Karpas-422 (cell line): Measurements from ENCODE around the gene ABI3BP. TPM values are rescaled to one million over a fixed set of nuclear protein-coding genes. Genes with fewer than 3 reads are reported as not detected.

Experiments used
- DNase-seq: peaks from one replicate; pipeline ENCODE4 v3.0.0-alpha.2; 2015
- H2AFZ ChIP-seq: fragments of 200-600 bp; sonication (generic); 2 replicates; pipeline ENCODE4 v1.6.1; 2014; ENCODE audit warnings: antibody characterized with exemption, low read length, mixed read lengths
- H3K27ac ChIP-seq: fragments of 200-600 bp; sonication (generic); 2 replicates; pipeline ENCODE4 v1.5.1; 2014; ENCODE audit warnings: mild to moderate bottlenecking, low read length, moderate library complexity
- H3K27me3 ChIP-seq: fragments of 200-600 bp; sonication (generic); 2 replicates; pipeline ENCODE4 v1.6.1; 2014; ENCODE audit warnings: low read length, mixed read lengths
- H3K36me3 ChIP-seq: fragments of 200-600 bp; sonication (generic); 2 replicates; pipeline ENCODE4 v1.6.1; 2014; ENCODE audit warnings: low read length, mixed read lengths; ENCODE audit not compliant: insufficient read depth
- H3K4me1 ChIP-seq: fragments of 200-600 bp; sonication (generic); 2 replicates; pipeline ENCODE4 v1.6.1; 2014; ENCODE audit warnings: mild to moderate bottlenecking, low read length, mixed read lengths
- H3K4me2 ChIP-seq: fragments of 200-600 bp; sonication (generic); 2 replicates; pipeline ENCODE4 v1.6.1; 2014; ENCODE audit warnings: low read length, low read depth, mild to moderate bottlenecking; ENCODE audit not compliant: poor library complexity, severe bottlenecking
- H3K4me3 ChIP-seq: fragments of 200-600 bp; sonication (generic); 2 replicates; pipeline ENCODE4 v1.5.1; 2014; ENCODE audit warnings: mild to moderate bottlenecking, antibody characterized with exemption, low read length, mixed read lengths
- H3K79me2 ChIP-seq: fragments of 200-600 bp; sonication (generic); 2 replicates; pipeline ENCODE4 v1.6.1; 2014; ENCODE audit warnings: mild to moderate bottlenecking, low read length, mixed read lengths
- H3K9ac ChIP-seq: fragments of 200-600 bp; sonication (generic); 2 replicates; pipeline ENCODE4 v1.6.0; 2014; ENCODE audit warnings: low read length
- H3K9me2 ChIP-seq: fragments of 200-600 bp; sonication (generic), shearing (Covaris generic); replicated peaks from 2 replicates; pipeline ENCODE4 v1.6.0; 2014; ENCODE audit warnings: mild to moderate bottlenecking, low read length, moderate library complexity; ENCODE audit not compliant: insufficient read depth
- H3K9me3 ChIP-seq: fragments of 300-700, 200-600 bp; sonication (generic); 2 replicates; pipeline ENCODE4 v1.6.1; 2014; ENCODE audit warnings: low read length, mixed read lengths
- H4K20me1 ChIP-seq: fragments of 200-600 bp; sonication (generic); 2 replicates; pipeline ENCODE4 v1.6.1; 2014; ENCODE audit warnings: mild to moderate bottlenecking, antibody characterized with exemption, low read length, low read depth; ENCODE audit not compliant: insufficient read depth
- total RNA-seq: library from RNA; depleted of rRNA; stranded (reverse); fragments of >200 nt; shearing (Covaris generic); gene quantifications from 2 replicates; pipeline ENCODE4 v1.2.3, GENCODE V29; 2014; ENCODE audit warnings: low replicate concordance

Gene ABI3BP
- total RNA-seq, 1 experiment from 2014 or later: not detected

GRCh38 chr3:100928638-100929428, 64.4 kb downstream of the ABI3BP start:
- H3K9me2 ChIP-seq: no peaks in the 10 kb centered on the region
- H3K4me1 ChIP-seq: no peaks in the 10 kb centered on the region
- H3K9ac ChIP-seq: no peak overlapping the region
- H3K4me2 ChIP-seq: no peak overlapping the region
- H3K27me3 ChIP-seq: no peaks in the 10 kb centered on the region
- H3K4me3 ChIP-seq: no peak overlapping the region
- no peak overlapping the region for H2AFZ ChIP-seq
- peak; percentile 20 for DNase-seq
- H3K27ac ChIP-seq: no peak overlapping the region
- H3K9me3 ChIP-seq: no peaks in the 10 kb centered on the region
- no peaks in the 10 kb centered on the region for H3K36me3 ChIP-seq
- no peaks in the 10 kb centered on the region for H3K79me2 ChIP-seq
- H4K20me1 ChIP-seq: no peaks in the 10 kb centered on the region

- no peaks in the 10 kb centered on the region for H4K20me1 ChIP-seq
Observed at GRCh38 chr3:100927775-100928174, 65.4 kb downstream of the ABI3BP start.

GRCh38 chr3:100915706-100916495, 77.3 kb downstream of the ABI3BP start:
- no peak overlapping the region for H3K9ac ChIP-seq
- peaks cover 8% of the 10 kb centered on the region for H3K4me1 ChIP-seq
- no peaks in the 10 kb centered on the region for H3K9me3 ChIP-seq
- no peaks in the 10 kb centered on the region for H4K20me1 ChIP-seq
- no peaks in the 10 kb centered on the region for H3K9me2 ChIP-seq
- H3K27ac ChIP-seq: no peak overlapping the region
- peak; percentile 27 for DNase-seq
- H3K79me2 ChIP-seq: no peaks in the 10 kb centered on the region
- H3K4me2 ChIP-seq: no peak overlapping the region
- no peak overlapping the region for H2AFZ ChIP-seq
- H3K4me3 ChIP-seq: no peak overlapping the region
- no peaks in the 10 kb centered on the region for H3K36me3 ChIP-seq
- H3K27me3 ChIP-seq: no peaks in the 10 kb centered on the region; the same call in 1 of the 2 replicates

More at GRCh38 chr3:100927775-100928174, 65.4 kb downstream of the ABI3BP start:
- H3K9me2 ChIP-seq: no peaks in the 10 kb centered on the region
- no peaks in the 10 kb centered on the region for H3K9me3 ChIP-seq
- no peak overlapping the region for H3K4me3 ChIP-seq
- DNase-seq: peak; percentile 27
- no peak overlapping the region for H3K27ac ChIP-seq
- H3K4me1 ChIP-seq: no peaks in the 10 kb centered on the region
- no peaks in the 10 kb centered on the region for H3K27me3 ChIP-seq
- H2AFZ ChIP-seq: no peak overlapping the region
- no peaks in the 10 kb centered on the region for H3K79me2 ChIP-seq
- no peaks in the 10 kb centered on the region for H3K36me3 ChIP-seq
- no peak overlapping the region for H3K4me2 ChIP-seq
- H3K9ac ChIP-seq: no peak overlapping the region

GRCh38 chr3:100913870-100914648, 79.2 kb downstream of the ABI3BP start:
- no peaks in the 10 kb centered on the region for H3K79me2 ChIP-seq
- H3K4me2 ChIP-seq: no peak overlapping the region
- H3K4me1 ChIP-seq: peaks cover 8% of the 10 kb centered on the region
- H3K9ac ChIP-seq: no peak overlapping the region
- H3K4me3 ChIP-seq: no peak overlapping the region
- H4K20me1 ChIP-seq: no peaks in the 10 kb centered on the region
- H3K27ac ChIP-seq: no peak overlapping the region
- no peak overlapping the region for H2AFZ ChIP-seq
- peak; percentile 27 for DNase-seq
- no peaks in the 10 kb centered on the region for H3K9me3 ChIP-seq
- no peaks in the 10 kb centered on the region for H3K9me2 ChIP-seq
- no peaks in the 10 kb centered on the region for H3K36me3 ChIP-seq
- H3K27me3 ChIP-seq: no peaks in the 10 kb centered on the region; the same call in 1 of the 2 replicates

GRCh38 chr3:100912976-100913545, 80.2 kb downstream of the ABI3BP start:
- Histone ChIP-seq H3K4me2 (no peak overlapping the region), H3K79me2 (no peaks in the 10 kb centered on the region), H3K9me2 (no peaks in the 10 kb centered on the region), H3K27ac (no peak overlapping the region), H3K36me3 (no peaks in the 10 kb centered on the region), H3K9me3 (no peaks in the 10 kb centered on the region), H3K9ac (no peak overlapping the region), H3K4me1 (peaks cover 8% of the 10 kb centered on the region), H3K4me3 (no peak overlapping the region), H4K20me1 (no peaks in the 10 kb centered on the region), H3K27me3 (no peaks in the 10 kb centered on the region; the same call in 1 of the 2 replicates), H2AFZ (no peak overlapping the region)
- peak; percentile 38 for DNase-seq

- Histone ChIP-seq H3K27ac (no peak overlapping the region), H3K79me2 (no peaks in the 10 kb centered on the region), H3K4me3 (no peak overlapping the region), H3K9me3 (no peaks in the 10 kb centered on the region), H3K36me3 (no peaks in the 10 kb centered on the region), H4K20me1 (no peaks in the 10 kb centered on the region), H2AFZ (no peak overlapping the region), H3K9ac (no peak overlapping the region), H3K9me2 (no peaks in the 10 kb centered on the region), H3K4me1 (peaks cover 8% of the 10 kb centered on the region), H3K4me2 (no peak overlapping the region), H3K27me3 (no peaks in the 10 kb centered on the region; the same call in 1 of the 2 replicates)
- peak; percentile 42 for DNase-seq
Observed at GRCh38 chr3:100912571-100912970, 80.7 kb downstream of the ABI3BP start.

GRCh38 chr3:100911956-100912355, 81.3 kb downstream of the ABI3BP start:
- DNase-seq: peak; percentile 33
- Histone ChIP-seq H3K4me1 (peaks cover 8% of the 10 kb centered on the region), H3K9me2 (no peaks in the 10 kb centered on the region), H3K4me3 (no peak overlapping the region), H3K4me2 (no peak overlapping the region), H3K9me3 (no peaks in the 10 kb centered on the region), H2AFZ (no peak overlapping the region), H4K20me1 (no peaks in the 10 kb centered on the region), H3K27ac (no peak overlapping the region), H3K79me2 (no peaks in the 10 kb centered on the region), H3K27me3 (no peaks in the 10 kb centered on the region; the same call in 1 of the 2 replicates), H3K9ac (no peak overlapping the region), H3K36me3 (no peaks in the 10 kb centered on the region)
